HG02970 (cell line): ENCODE measurements around the gene SYNGR3.
"Not testable (repeated sequence)": the region's sequence is repeated elsewhere in the genome, so short reads cannot be mapped to it uniquely, and the experiment has no call there.

ENCODE experiments used
- ATAC-seq: cut with Tn5 transposase; IDR thresholded peaks from one replicate; pipeline ENCODE4 v1.9.1; 2021; ENCODE audit warnings: mild to moderate bottlenecking, moderate library complexity, moderate number of reproducible peaks; ENCODE audit not compliant: unreplicated experiment, low FRiP score

The SYNGR3 gene

GRCh38 chr16:1959269-1960039, 30.3 kb upstream of the SYNGR3 start, which contains the start of gene NDUFB10:
TSS of gene NDUFB10 (plus strand) at chr16:1959538. CDS start at chr16:1959625, 87 bp downstream.
- ATAC-seq: peak; percentile 76

GRCh38 chr16:1960665-1961630, 28.8 kb upstream of the SYNGR3 start:
- ATAC-seq: no peak

GRCh38 chr16:1961651-1962067, 28.1 kb upstream of the SYNGR3 start:
- no peak for ATAC-seq

- ATAC-seq: not testable (repeated sequence)
Observed at GRCh38 chr16:1962161-1963153, 27.3 kb upstream of the SYNGR3 start.

- ATAC-seq: peak; percentile 5
Observed at GRCh38 chr16:1963806-1964505, 25.8 kb upstream of the SYNGR3 start.

- peak; percentile 80 for ATAC-seq
Observed at GRCh38 chr16:1964506-1965395, 25.0 kb upstream of the SYNGR3 start, which contains the start of gene RPS2. TSS of gene RPS2 (minus strand) at chr16:1964826. CDS start at chr16:1964625, 201 bp downstream.

GRCh38 chr16:1965396-1966001, 24.3 kb upstream of the SYNGR3 start:
- ATAC-seq: no peak

- ATAC-seq: no peak
Observed at GRCh38 chr16:1966460-1966859, 23.3 kb upstream of the SYNGR3 start, which contains the start of gene RNF151. TSS of gene RNF151 (plus strand) at chr16:1966856. CDS start at chr16:1966882, 26 bp downstream.

- no peak for ATAC-seq
Observed at GRCh38 chr16:1968146-1968953, 21.4 kb upstream of the SYNGR3 start.

- peak; percentile 85 for ATAC-seq
Observed at GRCh38 chr16:1971796-1972489, 17.8 kb upstream of the SYNGR3 start, which contains the start of gene TBL3. TSS of gene TBL3 (plus strand) at chr16:1972053. CDS start at chr16:1972165, 112 bp downstream.

GRCh38 chr16:1972490-1972877, 17.3 kb upstream of the SYNGR3 start:
- no peak for ATAC-seq

GRCh38 chr16:1973461-1974156, 16.2 kb upstream of the SYNGR3 start:
- ATAC-seq: no peak

- no peak for ATAC-seq
Observed at GRCh38 chr16:1974157-1975070, 15.4 kb upstream of the SYNGR3 start.

GRCh38 chr16:1975432-1976215, 14.1 kb upstream of the SYNGR3 start:
- ATAC-seq: no peak
